GM21390 (cell line): ENCODE results near the gene NUP54.

ENCODE experiments used
- ATAC-seq: cut with Tn5 transposase; IDR thresholded peaks from one replicate; pipeline ENCODE4 v1.9.1; 2021; ENCODE audit not compliant: unreplicated experiment

NUP54 gene

GRCh38 chr4:76148142-76148865, at the start of gene NUP54:
Gene NUP54 (minus strand): TSS chr4:76148397. CDS start chr4:76148374, 23 bp downstream.
- ATAC-seq = peak; percentile 99

GRCh38 chr4:76197031-76197743, 49.0 kb upstream of the NUP54 start:
- no peak for ATAC-seq

- no peak for ATAC-seq
These were observed 48.2 kb upstream of the NUP54 start for GRCh38 chr4:76196376-76196775.

- ATAC-seq = no peak
These were observed 47.1 kb upstream of the NUP54 start for GRCh38 chr4:76195326-76195725.

- ATAC-seq = no peak
These were observed 46.1 kb upstream of the NUP54 start for GRCh38 chr4:76194325-76194724.

- no peak for ATAC-seq
These were observed 44.0 kb upstream of the NUP54 start for GRCh38 chr4:76192236-76192635.

GRCh38 chr4:76188557-76188956, 40.4 kb upstream of the NUP54 start:
- ATAC-seq = no peak

- no peak for ATAC-seq
These were observed 40.0 kb upstream of the NUP54 start for GRCh38 chr4:76188149-76188548.

- ATAC-seq = no peak
These were observed 39.0 kb upstream of the NUP54 start for GRCh38 chr4:76187152-76187551.

GRCh38 chr4:76182463-76182862, 34.3 kb upstream of the NUP54 start:
- no peak for ATAC-seq

GRCh38 chr4:76179398-76180318, 31.5 kb upstream of the NUP54 start:
- ATAC-seq = peak; percentile 86

- no peak for ATAC-seq
These were observed 30.1 kb upstream of the NUP54 start for GRCh38 chr4:76178296-76178695.

- no peak for ATAC-seq
These were observed 29.5 kb upstream of the NUP54 start for GRCh38 chr4:76177709-76178108.

- ATAC-seq = no peak
These were observed 27.1 kb upstream of the NUP54 start for GRCh38 chr4:76175336-76175735.

GRCh38 chr4:76174216-76174615, 26.0 kb upstream of the NUP54 start:
- ATAC-seq = no peak

- no peak for ATAC-seq
These were observed 20.5 kb upstream of the NUP54 start for GRCh38 chr4:76168688-76169087.

GRCh38 chr4:76166480-76166879, 18.3 kb upstream of the NUP54 start:
- no peak for ATAC-seq

GRCh38 chr4:76160355-76160754, 12.2 kb upstream of the NUP54 start:
- ATAC-seq = no peak

- no peak for ATAC-seq
These were observed 8.4 kb upstream of the NUP54 start for GRCh38 chr4:76156635-76157034.

GRCh38 chr4:76155979-76156378, 7.8 kb upstream of the NUP54 start:
- no peak for ATAC-seq

- no peak for ATAC-seq
These were observed 5.2 kb upstream of the NUP54 start for GRCh38 chr4:76153356-76153755.
